ENCODE measurements around the gene MYO5C.

The MYO5C gene

DNA sequence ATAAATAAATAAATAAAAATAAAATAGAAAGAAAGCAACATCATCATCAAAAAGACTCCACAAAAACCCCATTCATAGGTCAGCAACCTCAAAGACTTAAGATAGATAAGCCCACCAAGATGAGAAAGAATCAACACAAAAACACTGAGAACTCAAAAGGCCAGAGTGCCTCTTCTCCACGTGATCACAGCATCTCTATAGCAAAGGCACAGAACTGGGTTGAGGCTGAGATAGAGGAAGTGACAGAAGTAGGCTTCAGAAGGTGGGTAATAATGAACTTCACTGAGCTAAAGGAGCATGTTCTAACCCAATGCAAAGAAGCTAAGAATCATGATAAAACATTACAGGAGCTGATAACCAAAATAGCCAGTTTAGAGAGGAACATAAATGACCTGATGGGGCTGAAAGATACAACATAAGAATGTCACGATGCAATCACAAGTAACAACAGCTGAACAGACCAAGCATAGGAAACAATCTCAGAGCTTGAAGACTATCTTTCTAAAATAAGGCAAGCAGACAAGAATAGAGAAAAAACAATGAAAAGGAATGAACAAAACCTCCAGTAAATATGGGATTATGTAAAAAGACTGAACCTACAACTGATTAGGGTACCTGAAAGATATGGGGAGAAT lies 130.9 kb downstream of the MYO5C start:
- DNase-seq, result peak; percentile 70

DNA sequence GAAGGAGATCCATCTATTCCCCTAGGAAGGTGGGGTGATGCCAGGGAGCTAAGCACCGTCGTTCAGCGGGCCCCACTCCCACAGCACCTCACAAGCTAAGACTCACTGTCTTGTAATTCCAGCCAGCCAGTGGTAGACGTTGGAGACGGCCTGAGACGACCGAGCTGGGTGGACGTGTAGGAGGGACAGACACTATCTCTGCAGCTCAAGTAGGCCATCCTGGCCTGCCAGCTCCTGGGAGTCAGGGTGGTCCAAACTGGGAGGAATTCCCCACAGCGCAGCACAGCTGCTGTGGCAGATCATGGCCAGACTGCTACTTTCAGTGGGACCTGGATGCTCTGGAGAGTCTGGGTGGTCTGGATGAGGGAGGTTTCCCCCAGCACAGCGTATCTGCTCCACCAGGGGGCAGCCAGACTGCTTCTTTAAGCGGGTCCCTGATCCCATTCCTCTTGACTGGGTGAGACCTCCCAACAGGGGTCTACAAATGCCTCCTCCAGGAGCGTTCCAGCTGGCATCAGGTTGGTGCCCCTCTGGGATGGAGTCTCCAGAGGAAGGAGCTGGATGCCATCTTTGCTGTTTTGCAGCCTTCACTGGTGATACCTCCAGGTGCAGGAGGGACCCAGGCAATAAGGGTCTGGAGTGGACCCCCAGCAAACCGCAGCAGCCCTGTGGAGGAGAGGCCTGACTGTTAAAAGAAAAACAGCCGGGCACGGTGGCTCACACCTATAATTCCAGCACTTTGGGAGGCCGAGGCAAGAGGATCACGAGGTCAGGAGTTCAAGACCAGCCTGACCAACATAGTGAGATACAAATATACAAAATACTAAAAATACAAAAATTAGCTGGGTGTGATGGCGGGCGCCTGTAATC lies 132.0 kb downstream of the MYO5C start:
- no peak for DNase-seq

DNA sequence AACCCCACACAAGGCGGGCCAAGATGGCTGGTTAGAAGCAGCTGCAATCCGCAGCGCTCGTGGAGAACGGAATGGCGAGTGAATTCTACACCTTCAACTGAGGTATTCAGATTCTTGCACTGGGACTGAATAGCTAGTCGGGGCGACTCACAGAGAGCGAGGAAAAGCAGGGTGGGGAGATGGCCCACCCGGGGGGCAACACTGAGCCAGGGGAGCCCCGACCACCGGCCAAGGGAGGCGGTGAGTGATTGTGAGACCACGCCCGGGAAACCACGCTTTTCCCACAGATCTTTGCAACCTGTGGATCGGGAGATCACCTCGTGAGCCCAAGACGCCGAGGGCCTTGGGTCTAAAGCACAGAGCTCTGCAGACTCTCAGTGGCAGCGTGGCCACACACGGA lies 132.7 kb downstream of the MYO5C start:
- no peak for DNase-seq

DNA sequence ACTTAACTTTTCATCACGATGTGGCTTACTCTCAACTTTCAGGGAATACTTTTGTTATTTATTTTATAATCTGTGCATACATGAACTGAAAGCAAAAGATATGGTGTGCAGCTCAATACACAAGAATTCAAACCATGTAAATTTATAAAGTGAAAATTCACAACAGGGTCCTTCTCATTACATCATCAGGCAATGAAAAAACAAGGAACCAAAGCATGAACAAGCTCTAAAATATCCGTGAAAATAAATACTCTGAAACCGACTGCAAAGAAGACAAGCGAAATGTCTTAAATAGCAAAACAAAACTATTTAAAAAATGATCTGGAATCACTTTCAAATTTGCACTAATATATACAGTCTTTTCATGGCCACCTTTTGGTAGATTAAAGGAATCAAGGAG lies 133.3 kb downstream of the MYO5C start:
- peak; percentile 65 for DNase-seq

DNA sequence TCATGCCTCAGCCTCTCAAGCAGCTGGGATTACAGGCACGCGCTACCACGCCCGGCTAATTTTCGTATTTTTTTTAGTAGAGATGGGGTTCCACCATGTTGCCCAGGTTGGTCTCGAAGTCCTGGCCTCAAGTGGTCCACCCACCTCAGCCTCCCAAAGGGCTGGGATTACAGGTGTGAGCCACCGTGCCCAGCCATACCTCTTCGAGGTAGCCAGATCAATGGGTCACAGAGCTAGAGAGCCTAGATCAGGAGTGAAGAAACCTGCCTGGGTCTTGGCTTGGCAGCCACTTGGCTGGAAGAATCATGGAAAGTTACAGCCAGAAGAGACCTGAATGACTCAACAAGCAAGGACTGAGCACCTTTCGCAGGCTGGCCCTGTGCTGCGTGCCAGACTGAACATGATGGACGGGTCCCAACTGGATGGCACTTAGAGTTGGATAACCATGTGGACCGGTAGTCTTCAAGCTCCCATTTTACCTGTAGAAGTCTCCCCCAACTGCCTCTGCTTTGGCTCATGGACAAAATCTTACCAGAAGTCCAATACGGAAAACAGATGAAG lies 134.1 kb downstream of the MYO5C start:
- DNase-seq, result no peak

DNA sequence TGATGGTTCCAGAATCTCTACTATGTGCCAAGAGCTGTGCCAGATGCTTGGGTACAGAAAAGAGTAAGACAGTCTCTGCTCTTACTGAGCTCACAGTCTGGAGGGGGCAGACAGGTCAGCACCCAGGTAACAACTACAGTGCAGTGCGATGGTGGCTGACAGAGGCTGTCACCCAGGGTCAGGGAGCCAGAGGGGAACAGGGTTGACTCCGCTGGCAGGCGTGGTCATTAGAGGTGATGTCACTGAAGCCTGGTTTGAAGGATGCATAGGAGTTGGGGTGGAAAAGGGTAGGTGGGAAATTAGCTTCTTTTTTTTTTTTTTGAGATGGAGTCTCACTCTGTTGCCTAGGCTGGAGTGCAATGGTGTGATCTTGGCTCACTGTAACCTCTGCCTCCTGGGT lies 136.0 kb downstream of the MYO5C start:
- DNase-seq, result no peak

DNA sequence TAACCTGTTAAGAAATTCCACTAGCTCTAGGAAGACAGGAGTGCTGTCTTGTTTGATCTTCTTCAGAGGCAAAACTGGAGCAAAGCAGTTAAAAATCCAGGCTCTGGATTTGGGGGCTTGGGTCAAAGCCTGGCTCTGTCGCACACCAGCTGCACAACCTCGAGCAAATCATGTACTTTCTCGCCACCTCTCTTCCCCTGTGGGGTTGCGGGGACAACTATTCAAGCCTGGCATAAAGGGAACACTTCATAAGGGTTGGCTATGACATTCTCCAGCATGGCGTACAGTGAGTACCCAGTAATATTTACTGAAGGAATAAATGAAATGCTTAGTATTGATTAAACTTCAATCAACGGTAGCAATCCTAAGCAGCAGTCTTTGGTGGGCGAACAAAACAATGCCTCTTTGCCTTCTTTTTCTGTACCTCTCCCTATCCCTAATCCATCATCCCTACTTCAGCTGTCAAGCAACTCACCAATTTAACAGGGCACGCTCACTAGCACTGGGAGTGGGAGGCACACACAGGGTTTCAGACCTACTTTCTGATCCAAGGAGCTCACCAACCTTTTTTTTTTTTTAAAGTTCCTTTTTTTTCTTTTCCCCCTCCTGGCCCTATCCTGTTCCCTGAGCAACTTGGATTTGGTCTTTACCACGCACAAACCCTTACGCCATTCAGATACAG lies 137.4 kb downstream of the MYO5C start:
- DNase-seq, result no peak

DNA sequence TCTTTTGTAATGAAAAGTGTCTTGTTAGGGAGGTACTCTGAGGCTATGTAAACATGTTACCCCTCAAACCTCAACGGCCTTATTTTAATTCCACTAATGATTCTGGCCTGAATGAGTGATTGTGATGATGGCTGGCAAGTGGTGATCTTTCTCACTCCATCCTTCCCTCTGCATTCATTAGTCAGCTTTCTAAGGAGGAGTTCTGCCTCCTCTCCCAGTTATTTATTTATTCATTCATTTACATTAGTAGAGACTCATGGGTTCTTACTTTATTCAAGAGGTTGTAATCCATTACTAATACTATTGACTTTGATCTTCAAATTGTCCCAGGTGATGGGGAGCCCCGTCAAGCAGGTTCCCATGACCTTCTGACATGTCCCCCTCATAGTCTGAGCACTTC lies 139.7 kb downstream of the MYO5C start:
- DNase-seq, result no peak

DNA sequence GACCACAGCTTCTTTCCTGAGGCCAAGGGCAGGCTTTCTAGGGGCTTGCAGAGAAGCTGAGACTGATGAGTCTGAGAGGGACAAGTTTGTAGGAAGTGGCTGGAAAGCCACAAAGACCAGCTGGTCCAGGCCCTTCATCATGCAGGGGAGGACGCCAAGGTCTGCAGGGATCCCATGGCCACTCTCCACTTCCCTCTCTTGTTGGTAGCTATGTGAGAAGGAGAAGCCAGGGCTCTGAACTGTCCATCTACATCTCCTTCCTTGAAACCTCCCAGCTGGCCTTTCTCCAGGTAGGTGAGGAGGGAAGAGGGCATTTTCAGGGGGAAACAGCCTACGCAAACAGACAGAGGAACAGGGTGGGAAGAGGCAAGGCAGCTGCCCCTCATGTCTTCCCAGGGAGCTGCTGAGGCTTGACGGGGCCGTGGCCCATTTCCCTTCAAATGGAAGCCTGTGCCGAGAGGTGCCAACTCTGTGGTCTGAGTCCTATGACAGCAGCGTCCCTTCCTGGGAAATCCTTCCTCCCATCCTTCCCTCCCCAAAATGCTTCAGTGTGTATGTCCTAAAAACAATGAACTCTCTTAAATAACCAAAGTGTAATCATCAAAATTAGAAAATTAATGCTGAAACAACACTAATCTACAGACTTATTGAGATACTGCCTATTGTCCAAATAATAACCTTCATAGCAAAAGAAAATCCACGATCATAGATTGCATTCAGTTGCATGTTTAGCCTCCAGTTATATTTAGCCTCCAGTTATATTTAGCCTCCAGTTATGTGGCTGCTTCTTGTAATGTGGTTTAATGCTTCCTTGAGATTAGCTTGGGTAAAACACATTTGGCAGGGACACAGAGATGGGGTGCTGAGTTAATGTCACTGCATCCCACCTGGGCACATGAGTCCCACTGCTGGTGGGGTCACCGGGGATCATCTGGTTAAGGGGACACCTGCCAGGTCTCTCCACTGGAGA lies 140.4 kb downstream of the MYO5C start:
- DNase-seq, result no peak

DNA sequence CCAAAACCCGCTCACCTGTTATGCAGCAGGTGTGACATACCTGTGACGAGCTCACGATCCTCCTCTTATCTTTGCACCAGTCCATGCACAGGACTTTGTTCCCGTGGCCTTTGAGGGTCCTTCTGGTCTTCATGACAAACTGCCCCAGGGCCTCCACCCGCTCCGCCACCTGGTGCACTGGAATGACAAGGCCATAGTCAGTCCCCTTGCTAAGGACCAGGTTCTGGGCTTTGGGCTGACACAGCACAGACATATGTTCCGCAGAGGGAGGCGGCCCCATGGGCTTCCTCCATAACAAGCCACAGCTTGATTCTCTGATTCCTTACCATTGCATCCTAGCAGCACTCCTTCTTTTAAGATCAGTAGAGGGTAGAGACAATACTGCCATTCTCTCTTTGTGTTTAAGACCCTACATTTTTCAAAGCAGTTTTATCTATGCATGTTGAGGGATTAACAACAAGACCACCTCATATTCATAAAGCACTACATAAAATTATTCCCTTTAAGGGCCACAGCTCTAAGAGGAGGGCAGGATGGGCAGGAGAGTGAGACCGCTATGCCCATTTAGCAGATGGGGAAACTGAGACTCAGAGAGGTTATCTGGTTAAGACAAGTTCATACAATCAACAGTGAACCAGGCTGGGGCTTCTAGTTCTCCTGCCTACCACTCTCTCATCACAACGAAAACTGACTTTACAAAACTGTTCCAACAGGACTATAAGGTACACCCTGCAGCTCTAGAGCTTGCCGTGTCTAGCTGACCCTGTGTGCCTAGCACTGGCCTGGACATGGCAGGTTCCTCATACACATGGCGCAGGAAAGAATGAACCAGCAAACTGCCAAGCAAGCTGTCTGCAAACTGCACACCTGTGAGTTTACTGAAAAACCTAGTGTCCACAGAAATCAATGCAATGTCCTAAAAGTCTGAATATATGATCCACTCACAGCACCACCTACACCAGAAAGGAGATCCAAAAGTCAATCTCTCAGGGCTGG lies 141.4 kb downstream of the MYO5C start:
- no peak for DNase-seq

DNA sequence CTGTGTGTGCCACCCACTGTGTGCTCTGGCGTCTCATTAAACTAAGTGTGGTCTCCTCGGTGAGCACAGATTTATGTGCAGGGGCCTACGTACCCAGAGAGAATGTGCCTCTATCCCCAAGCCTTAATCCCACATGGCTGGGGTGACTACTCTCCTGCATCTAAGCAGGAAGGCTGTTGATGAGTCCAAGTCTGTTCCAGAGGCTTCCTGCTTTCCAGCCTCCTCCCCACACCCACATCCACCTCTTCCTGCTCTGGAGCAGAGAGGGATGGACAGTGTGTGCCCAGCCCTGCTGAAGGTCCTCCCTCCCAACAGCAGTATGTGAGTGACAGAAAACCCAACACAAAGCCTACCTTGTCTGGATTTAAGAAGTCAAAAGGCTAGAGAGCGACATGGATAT lies 144.3 kb downstream of the MYO5C start:
- no peak for DNase-seq

DNA sequence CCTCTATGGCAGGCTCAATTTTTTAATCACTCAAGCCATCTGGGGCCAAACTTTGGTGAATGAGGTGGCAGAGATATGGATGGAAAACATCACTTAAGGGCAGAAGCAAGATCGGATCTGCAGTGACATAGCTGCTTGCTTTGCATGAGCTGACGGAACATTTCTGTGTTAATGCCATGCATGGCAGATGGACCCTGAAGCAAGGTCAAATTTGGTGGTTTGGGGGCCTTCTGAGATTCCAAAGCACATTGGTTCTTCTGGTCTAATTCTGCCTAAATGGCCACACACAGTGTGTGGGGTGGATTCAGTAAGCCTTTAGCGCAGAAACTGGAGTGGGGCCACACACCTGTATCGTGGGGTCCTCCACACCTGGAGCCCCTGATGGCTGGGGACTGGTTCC lies 144.7 kb downstream of the MYO5C start:
- no peak for DNase-seq

DNA sequence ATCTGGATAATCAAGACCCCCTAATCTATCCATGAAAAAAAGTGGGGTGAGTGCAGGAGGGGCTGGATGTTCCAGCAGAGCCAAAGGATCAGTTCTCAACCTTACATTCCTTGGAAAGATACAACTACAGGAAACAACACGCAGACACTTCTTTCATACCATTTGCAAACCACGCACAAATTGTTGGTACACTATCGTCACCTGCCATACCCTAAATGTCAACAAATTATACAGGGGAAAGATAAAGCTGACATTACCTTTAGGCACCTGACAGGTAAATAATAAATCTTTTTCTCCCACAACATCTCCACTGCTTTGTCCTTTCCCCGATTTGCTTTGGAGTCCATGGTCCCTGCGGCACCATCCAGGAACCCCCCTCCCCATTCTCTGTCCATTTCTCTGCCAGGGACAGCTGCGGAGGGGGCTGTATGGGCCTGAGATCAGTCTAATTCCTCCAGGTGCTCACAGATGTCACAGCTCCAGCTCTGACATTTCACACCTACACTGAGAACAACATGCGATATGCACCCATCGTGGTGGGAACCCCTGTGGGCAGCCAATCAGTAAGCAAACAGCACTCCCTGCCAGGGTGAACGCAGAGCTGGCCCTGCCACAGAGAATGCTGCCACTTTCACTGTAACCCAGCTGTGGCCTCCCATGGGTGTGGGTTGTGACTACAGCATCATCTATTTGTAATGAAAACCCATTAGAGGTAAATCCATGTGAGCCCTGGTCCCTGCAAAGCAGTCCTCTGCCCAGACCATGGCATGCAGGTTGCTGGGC lies 145.4 kb downstream of the MYO5C start:
- DNase-seq, result no peak

DNA sequence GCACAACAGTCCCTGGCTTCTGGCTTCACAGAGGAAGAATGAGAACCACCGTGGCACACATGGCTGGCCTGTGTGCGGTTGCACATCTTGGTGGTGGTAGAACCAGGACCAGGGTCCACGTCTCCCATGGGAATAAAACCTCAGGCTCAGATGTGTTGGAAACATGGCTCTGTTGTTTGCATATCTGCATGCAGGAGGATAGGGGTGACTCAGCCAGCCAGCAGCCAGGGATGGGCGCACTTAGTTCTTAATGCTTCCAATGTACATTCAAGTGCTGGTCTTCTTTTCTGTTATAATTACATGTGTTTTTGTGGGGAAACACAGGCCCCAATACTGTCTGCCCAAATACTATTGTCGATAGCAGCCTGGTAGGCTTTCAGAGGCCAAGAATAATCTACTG lies 147.2 kb downstream of the MYO5C start:
- DNase-seq, result no peak

DNA sequence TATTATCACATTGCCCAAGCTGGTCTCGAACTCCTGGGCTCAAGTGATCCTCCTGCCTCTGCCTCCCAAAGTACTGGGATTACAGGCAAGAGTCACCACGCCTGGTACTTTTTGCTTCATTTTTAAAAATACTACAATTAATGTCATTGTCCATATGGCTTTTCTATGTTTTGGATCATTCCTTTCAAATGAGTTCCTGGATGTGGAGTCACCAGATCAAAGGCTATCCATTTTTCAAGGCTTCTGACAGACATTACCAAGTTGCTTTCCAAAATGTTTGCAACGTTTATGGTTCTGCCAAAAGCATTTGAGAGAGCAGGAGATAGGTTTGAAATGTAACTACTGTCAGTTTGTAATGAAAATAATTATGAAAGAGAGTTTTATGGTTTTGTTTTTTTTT lies 148.8 kb downstream of the MYO5C start:
- DNase-seq, result no peak

DNA sequence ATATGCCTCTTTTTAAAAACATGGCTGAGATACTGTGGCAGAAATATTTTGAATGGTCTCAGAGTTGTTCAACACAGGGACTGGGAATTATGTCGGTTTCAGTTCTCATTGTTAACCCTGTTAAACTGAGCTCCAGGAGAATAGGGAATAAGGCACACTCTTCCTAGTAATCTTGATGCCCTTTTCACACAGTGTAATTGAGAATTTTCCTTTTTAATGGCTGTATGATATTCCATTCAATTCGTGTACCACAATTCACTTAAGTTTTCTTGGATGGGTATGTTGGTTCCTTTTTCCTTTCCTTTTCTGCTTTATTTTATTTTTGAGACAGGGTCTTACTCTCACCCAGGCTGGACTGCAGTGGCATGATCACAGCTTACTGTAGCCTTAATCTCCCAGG lies 149.3 kb downstream of the MYO5C start:
- DNase-seq, result no peak

DNA sequence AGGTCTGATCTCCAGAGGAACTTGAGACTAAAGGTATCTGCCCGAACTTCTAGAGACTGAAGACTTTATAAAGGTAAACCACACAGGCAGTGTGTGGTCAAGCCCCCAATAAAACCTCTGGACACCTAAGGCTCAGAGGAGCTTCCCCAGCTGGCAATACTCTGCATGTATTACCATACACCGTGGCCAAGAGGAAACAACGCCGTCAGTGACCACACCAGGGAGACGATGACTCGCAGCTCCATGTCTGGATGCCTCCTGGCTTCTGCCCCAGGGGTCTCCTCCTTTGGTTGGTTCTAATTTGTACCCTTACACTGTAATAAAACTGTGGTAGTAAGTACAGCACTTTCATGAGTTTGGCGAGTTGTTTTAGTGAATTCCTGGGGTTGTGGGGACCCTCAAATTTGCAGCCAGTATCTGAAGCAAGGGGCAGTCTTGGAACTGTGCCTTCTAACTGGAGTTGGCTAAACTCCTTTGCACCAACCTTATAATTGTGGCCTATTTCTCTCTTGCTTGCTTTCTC lies 150.9 kb downstream of the MYO5C start:
- DNase-seq, result peak; percentile 74

DNA sequence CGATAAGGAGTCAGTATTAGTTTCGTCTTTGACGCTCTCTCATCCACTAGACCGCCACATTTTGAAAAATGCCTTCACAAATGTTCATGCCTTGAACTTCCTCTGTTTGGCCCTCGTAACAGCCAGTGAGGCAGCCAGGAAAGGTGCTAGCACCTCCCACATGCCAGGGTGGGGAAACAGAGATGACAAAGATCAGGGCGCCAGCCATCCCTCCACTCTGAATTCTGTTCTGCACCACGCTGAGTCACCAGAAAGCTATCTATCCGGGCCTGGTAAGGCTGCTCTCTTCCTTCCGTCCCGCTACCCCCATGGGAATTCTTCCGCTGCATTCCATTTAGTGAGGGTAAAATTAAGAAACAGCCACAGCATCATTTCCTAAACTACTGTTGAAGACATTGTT lies 151.7 kb downstream of the MYO5C start:
- DNase-seq, result peak; percentile 98
